Amniotic stem cell (primary cell): ENCODE measurements around the gene GABBR2.
"Not testable (repeated sequence)": the region's sequence is repeated elsewhere in the genome, so short reads cannot be mapped to it uniquely, and the experiment has no call there.

Experiments
- DNase-seq: peaks from one replicate; lab custom pipeline; 2025; lab: John Stamatoyannopoulos, UW

The GABBR2 gene

GRCh38 chr9:98479967-98480847, 228.5 kb downstream of the GABBR2 start:
- no peak for DNase-seq

DNA sequence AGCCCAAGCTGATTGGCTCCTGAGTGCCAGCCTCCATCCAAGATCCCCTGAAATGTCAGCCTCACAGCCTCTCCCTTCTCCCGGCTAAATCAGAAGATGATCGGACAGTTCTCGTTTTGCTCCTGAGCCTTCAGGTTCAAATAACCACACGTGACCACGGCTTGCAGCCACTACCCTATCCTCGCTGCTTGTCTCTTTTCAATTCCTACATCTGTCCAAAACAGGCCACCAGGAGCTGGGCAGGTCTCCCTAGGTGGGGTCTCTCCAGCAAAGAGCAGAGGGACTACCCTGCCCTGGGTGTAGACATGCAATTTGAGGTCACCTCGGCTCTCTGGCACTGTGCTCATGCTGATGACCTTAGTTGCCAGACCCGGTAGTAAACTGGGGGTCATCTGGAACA, 229.3 kb downstream of the GABBR2 start:
- no peak for DNase-seq

- no peak for DNase-seq
Measured at GRCh38 chr9:98477884-98478283, 230.9 kb downstream of the GABBR2 start.

GRCh38 chr9:98472216-98472615, 236.5 kb downstream of the GABBR2 start:
- no peak for DNase-seq

DNA sequence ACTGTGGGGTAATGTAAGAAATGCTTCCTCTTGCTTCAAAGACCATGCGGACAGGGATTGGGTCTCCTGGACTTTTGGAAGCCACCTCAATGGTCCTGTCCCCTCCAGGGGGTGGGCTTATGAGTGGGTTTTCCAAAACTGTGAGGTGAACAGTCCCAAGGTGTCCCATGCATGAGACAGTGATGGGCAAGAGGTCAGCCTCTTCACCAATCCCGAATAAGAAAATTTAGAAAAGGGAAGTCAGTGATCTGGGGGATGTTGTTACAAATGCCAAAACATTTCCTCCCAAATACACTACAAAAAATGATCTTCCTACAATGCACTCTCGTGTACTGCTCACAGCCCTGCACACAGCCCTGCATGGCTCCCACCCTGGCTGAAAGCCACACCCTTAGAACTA, 237.6 kb downstream of the GABBR2 start:
- DNase-seq = no peak

- DNase-seq = no peak
Measured at GRCh38 chr9:98468567-98469239, 240.0 kb downstream of the GABBR2 start.

DNA sequence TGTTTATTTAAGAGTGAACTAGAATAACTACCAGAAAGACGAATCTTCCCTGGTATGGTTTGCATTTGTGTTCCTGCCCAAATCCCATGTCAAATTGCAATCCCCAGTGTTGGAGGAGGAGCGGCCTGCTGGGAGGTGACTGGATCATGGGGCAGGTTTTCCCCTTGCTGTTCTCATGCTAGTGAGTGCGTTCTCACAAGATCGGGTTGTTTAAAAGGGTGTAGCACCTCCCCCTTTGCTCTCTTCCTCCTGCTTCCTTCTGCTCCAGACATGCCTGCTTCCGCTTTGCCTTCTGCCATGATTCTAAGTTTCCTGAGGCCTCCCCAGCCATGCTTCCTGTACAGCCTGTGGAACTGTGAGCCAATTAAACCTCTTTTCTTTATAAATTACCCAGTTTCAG, 242.9 kb downstream of the GABBR2 start:
- no peak for DNase-seq

- not testable (repeated sequence) for DNase-seq
Measured at GRCh38 chr9:98464156-98464690, 244.5 kb downstream of the GABBR2 start.

DNA sequence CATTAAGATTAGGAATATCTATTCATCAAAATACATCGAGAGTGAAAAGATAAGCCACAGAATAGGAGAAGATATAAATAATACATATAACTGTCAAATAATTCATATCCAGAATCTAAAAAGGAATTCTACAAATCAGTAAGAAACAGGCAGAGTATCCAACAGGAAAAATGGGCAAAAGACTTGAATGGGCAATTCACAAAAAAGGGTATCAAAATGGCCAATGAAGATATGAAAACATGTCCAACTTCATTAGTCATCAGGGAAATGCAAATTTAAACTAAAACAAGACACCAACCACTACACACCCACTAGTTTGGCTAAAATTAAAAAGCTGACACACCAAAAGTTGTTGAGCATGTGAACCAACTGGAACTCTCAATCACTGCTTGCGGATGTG, 246.4 kb downstream of the GABBR2 start:
- DNase-seq = no peak

- DNase-seq = no peak
Measured at GRCh38 chr9:98460704-98461103, 248.0 kb downstream of the GABBR2 start.

GRCh38 chr9:98457726-98458370, 250.9 kb downstream of the GABBR2 start:
- no peak for DNase-seq

DNA sequence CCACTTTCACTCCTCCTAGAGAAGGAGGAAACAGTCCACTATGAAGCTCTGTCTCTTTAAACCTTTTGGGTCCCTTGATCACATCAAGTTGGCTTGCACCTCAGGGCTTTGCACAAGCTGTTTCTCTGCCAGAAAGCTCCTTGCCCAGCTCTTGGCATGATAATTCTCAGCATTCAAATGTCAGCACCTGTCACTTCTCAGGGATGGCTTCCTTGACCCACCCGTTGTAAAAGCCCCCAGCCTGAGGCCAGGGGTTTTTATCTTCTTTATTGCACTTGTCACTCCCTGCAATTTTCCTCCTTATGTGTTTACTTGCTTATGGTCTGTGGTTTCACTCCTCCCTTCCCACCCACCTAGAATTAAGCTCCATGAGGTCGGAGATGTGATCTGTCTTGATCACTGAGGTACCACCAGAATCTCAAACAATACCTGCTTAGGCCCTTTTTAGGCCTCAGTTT, 252.6 kb downstream of the GABBR2 start:
- DNase-seq = no peak

GRCh38 chr9:98455256-98456155, 253.2 kb downstream of the GABBR2 start:
- DNase-seq = peak; percentile 40

- no peak for DNase-seq
Measured at GRCh38 chr9:98453589-98454311, 255.0 kb downstream of the GABBR2 start.

GRCh38 chr9:98451576-98451975, 257.2 kb downstream of the GABBR2 start:
- DNase-seq = no peak

GRCh38 chr9:98450496-98450895, 258.2 kb downstream of the GABBR2 start:
- DNase-seq = no peak

DNA sequence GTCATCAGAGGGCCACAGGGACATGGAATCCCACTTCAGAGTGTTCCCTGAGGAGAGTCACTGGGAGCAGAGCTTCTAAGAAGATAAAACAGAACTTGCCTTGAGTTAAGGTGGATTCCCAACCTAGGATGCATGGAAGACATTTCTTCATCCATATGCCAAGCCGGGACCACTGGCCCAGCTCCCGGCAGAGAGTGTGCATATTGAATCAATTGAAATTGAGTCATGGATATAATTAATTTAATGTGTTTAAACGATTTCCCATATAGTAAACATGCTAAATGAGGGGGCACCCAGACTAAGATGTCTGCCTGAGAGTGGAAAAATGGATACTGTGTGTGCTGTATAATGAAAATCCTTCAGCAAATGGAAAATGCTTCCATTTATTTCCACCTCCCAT, 258.9 kb downstream of the GABBR2 start:
- no peak for DNase-seq

GRCh38 chr9:98445576-98445975, 263.2 kb downstream of the GABBR2 start:
- DNase-seq = no peak

- no peak for DNase-seq
Measured at GRCh38 chr9:98444601-98445000, 264.1 kb downstream of the GABBR2 start.

- no peak for DNase-seq
Measured at GRCh38 chr9:98442541-98442940, 266.2 kb downstream of the GABBR2 start.

GRCh38 chr9:98442114-98442513, 266.6 kb downstream of the GABBR2 start:
- DNase-seq = no peak
